T-helper 1 cell treated with Interleukin-12 subunit alpha and Interleukin-12 subunit beta and Interleukin-4 antibody, amounts not matched to agents 30 ng/mL and 1 ng/mL, for 36 hours (primary cell): ENCODE data around the gene OR4M1. TPM values are rescaled to one million over a fixed set of nuclear protein-coding genes. Genes with fewer than 3 reads are reported as not detected.
"Not testable (repeated sequence)": the region's sequence is repeated elsewhere in the genome, so short reads cannot be mapped to it uniquely, and the experiment has no call there.

Source experiments
- intact Hi-C: fragments of 100-400 bp; cut with micrococcal nuclease; formaldehyde crosslinking; loops from one replicate; pipeline ENCODE4 v1.15.1; 2024
- total RNA-seq: library from RNA; stranded (reverse); gene quantifications from 2 replicates; pipeline ENCODE4 v1.2.3, GENCODE V29; 2022

Gene OR4M1
- total RNA-seq, 1 donor from 2014 or later = not detected

DNA sequence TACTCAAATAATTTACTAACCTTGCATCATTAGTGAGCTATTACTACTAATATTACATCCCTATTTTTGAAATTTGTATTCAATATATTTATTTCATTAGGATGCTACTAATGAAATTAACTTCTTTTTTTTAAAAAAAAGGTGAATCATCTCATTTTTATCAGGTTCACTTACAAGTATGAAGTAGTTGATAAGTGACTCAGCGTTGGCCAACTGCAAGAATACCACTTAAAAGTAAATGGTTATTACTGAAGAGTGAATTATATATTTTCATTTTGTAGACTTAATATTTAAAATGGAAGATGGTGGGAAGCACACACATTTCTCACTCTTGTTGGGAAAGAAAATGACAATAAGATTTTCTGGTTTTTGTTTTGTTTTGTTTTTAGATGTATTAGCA lies 49.9 kb downstream of the OR4M1 start:
- intact Hi-C loops = no loop called here

DNA sequence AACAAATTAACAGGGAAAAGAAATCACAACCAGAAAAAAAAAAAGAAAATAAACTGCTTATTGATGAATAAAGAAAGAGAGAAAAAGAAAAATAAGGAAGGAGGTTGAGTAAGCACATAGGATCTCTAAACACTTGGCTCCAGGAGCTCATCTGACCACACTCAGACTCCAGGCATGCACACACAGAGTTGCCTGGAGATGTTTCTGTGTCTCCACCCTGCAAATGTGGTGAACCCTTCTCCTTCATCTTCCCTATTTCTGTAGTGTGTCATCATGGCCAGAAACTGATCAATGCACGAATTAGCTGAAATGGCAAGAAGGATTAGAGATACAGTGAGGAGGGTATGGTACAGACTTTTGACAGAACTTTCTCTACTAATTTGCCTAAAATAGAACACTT lies 50.5 kb downstream of the OR4M1 start:
- intact Hi-C loops = no loop called here

DNA sequence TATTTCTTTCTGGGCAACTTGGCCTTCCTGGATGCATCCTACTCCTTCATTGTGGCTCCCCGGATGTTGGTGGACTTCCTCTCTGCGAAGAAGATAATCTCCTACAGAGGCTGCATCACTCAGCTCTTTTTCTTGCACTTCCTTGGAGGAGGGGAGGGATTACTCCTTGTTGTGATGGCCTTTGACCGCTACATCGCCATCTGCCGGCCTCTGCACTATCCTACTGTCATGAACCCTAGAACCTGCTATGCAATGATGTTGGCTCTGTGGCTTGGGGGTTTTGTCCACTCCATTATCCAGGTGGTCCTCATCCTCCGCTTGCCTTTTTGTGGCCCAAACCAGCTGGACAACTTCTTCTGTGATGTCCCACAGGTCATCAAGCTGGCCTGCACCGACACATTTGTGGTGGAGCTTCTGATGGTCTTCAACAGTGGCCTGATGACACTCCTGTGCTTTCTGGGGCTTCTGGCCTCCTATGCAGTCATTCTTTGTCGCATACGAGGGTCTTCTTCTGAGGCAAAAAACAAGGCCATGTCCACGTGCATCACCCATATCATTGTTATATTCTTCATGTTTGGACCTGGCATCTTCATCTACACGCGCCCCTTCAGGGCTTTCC lies 54.4 kb downstream of the OR4M1 start:
- intact Hi-C loops = not testable (repeated sequence)

DNA sequence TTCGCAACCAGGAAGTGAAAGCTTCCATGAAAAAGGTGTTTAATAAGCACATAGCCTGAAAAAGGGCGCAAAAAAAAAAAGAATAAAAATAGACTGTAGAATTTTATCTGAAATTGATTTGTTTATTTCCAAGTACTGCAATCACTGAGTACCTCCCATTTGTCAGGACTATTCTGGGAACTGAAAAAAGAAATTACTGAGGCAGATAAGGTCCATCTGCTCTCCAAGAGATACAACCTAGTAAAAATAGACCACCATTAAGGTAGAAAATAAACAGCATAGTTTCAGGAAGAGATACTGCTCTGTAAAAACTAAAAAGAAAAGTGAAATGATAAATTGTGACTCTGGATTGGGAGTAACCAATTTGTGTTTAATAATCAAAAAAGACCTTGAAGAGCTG lies 55.0 kb downstream of the OR4M1 start:
- intact Hi-C loops = no loop called here

Other genes with a start within 250 kb of the OR4M1 start
- not detected in 2 replicates for gene OR11H2, start 59.6 kb upstream of the OR4M1 start, total RNA-seq
- not detected in 2 replicates for gene OR4Q3, start 29.9 kb upstream of the OR4M1 start, total RNA-seq
- not detected in 2 replicates for gene OR4N2, start 30.3 kb downstream of the OR4M1 start, total RNA-seq
- not detected in 2 replicates for gene OR4K2, start 101.6 kb downstream of the OR4M1 start, total RNA-seq
- not detected in 2 replicates for gene OR4K5, start 147.1 kb downstream of the OR4M1 start, total RNA-seq
- not detected in 2 replicates for gene OR4K1, start 157.4 kb downstream of the OR4M1 start, total RNA-seq
- gene OR4K15, start 202.1 kb downstream of the OR4M1 start, total RNA-seq = not detected in 2 replicates
- not detected in 2 replicates for gene OR4Q2, start 228.7 kb downstream of the OR4M1 start, total RNA-seq
- gene OR4K14, start 245.8 kb downstream of the OR4M1 start, total RNA-seq = not detected in 2 replicates